Measurements from ENCODE around the gene PDIK1L. TPM values are rescaled to one million over a fixed set of nuclear protein-coding genes. Genes with fewer than 3 reads are reported as not detected.

PDIK1L gene
- total and polyA plus RNA-seq, 9 of the 15 experiments (the other 6 are each of a cell fraction or from before 2014, with no cell fraction given), result 12.8 to 30.2 (median 21.5) TPM

- TF ChIP-seq ZBTB8A (IDR thresholded peaks at IDR 0.05; ENCODE audit: partially characterized antibody) (no peak), ZBTB5 (IDR thresholded peaks at IDR 0.05) (no peak), ZNF224 (CRISPR knock-in tag; IDR thresholded peaks at IDR 0.05) (no peak), TFAM (CRISPR knock-in tag; conservative IDR thresholded peaks at IDR 0.05) (no peak), SMARCA4 (IDR thresholded peaks at IDR 0.05) (no peak; the same call in 1 of the 2 replicates), ZNF699 (CRISPR knock-in tag; IDR thresholded peaks at IDR 0.05; ENCODE audit: insufficient replicate concordance) (no peak), WHSC1 (IDR thresholded peaks at IDR 0.05; ENCODE audit: low read length) (no peak), MIER1 (IDR thresholded peaks at IDR 0.05; ENCODE audit: low read depth) (no peak), TEAD2 (tag; IDR thresholded peaks at IDR 0.05) (no peak), TCF7 (IDR thresholded peaks at IDR 0.05; ENCODE audit: borderline replicate concordance) (no peak), EHMT2 (IDR thresholded peaks at IDR 0.05) (no peak), HDAC1 (IDR thresholded peaks at IDR 0.05) (no peak), ZNF239 (CRISPR knock-in tag; IDR thresholded peaks at IDR 0.05) (no peak), KLF6 (CRISPR knock-in tag; IDR thresholded peaks at IDR 0.05; ENCODE audit: borderline replicate concordance) (no peak), PHF8 (IDR thresholded peaks at IDR 0.05; ENCODE audit: borderline replicate concordance, low read length) (no peak), ZNF23 (CRISPR knock-in tag; IDR thresholded peaks at IDR 0.05) (no peak), STAT5B (CRISPR knock-in tag; IDR thresholded peaks at IDR 0.05) (no peak)
- TF ChIP-seq, protein P1, sequence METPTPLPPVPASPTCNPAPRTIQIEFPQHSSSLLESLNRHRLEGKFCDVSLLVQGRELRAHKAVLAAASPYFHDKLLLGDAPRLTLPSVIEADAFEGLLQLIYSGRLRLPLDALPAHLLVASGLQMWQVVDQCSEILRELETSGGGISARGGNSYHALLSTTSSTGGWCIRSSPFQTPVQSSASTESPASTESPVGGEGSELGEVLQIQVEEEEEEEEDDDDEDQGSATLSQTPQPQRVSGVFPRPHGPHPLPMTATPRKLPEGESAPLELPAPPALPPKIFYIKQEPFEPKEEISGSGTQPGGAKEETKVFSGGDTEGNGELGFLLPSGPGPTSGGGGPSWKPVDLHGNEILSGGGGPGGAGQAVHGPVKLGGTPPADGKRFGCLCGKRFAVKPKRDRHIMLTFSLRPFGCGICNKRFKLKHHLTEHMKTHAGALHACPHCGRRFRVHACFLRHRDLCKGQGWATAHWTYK (CRISPR knock-in tag; IDR thresholded peaks at IDR 0.05), result no peak
- TF ChIP-seq, protein P2, sequence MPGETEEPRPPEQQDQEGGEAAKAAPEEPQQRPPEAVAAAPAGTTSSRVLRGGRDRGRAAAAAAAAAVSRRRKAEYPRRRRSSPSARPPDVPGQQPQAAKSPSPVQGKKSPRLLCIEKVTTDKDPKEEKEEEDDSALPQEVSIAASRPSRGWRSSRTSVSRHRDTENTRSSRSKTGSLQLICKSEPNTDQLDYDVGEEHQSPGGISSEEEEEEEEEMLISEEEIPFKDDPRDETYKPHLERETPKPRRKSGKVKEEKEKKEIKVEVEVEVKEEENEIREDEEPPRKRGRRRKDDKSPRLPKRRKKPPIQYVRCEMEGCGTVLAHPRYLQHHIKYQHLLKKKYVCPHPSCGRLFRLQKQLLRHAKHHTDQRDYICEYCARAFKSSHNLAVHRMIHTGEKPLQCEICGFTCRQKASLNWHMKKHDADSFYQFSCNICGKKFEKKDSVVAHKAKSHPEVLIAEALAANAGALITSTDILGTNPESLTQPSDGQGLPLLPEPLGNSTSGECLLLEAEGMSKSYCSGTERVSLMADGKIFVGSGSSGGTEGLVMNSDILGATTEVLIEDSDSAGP (CRISPR knock-in tag; IDR thresholded peaks at IDR 0.05), result no peak
- TF ChIP-seq, protein P3, sequence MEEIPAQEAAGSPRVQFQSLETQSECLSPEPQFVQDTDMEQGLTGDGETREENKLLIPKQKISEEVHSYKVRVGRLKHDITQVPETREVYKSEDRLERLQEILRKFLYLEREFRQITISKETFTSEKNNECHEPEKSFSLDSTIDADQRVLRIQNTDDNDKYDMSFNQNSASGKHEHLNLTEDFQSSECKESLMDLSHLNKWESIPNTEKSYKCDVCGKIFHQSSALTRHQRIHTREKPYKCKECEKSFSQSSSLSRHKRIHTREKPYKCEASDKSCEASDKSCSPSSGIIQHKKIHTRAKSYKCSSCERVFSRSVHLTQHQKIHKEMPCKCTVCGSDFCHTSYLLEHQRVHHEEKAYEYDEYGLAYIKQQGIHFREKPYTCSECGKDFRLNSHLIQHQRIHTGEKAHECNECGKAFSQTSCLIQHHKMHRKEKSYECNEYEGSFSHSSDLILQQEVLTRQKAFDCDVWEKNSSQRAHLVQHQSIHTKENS (CRISPR knock-in tag; IDR thresholded peaks at IDR 0.05), result no peak
- TF ChIP-seq, protein P4, sequence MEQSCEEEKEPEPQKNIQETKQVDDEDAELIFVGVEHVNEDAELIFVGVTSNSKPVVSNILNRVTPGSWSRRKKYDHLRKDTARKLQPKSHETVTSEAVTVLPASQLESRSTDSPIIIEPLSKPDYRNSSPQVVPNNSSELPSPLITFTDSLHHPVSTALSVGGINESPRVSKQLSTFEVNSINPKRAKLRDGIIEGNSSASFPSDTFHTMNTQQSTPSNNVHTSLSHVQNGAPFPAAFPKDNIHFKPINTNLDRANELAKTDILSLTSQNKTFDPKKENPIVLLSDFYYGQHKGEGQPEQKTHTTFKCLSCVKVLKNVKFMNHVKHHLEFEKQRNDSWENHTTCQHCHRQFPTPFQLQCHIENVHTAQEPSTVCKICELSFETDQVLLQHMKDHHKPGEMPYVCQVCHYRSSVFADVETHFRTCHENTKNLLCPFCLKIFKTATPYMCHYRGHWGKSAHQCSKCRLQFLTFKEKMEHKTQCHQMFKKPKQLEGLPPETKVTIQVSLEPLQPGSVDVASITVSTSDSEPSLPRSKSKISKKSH (CRISPR knock-in tag; IDR thresholded peaks at IDR 0.05), result no peak
Measured at GRCh38 chr1:26145041-26145959, 33.7 kb downstream of the PDIK1L start (continued).
